HG03097 (cell line): ENCODE measurements around the gene EPN3.

Source experiments
- ATAC-seq: cut with Tn5 transposase; IDR thresholded peaks from one replicate; pipeline ENCODE4 v1.9.1; 2021; ENCODE audit not compliant: unreplicated experiment, low FRiP score

The EPN3 gene

DNA sequence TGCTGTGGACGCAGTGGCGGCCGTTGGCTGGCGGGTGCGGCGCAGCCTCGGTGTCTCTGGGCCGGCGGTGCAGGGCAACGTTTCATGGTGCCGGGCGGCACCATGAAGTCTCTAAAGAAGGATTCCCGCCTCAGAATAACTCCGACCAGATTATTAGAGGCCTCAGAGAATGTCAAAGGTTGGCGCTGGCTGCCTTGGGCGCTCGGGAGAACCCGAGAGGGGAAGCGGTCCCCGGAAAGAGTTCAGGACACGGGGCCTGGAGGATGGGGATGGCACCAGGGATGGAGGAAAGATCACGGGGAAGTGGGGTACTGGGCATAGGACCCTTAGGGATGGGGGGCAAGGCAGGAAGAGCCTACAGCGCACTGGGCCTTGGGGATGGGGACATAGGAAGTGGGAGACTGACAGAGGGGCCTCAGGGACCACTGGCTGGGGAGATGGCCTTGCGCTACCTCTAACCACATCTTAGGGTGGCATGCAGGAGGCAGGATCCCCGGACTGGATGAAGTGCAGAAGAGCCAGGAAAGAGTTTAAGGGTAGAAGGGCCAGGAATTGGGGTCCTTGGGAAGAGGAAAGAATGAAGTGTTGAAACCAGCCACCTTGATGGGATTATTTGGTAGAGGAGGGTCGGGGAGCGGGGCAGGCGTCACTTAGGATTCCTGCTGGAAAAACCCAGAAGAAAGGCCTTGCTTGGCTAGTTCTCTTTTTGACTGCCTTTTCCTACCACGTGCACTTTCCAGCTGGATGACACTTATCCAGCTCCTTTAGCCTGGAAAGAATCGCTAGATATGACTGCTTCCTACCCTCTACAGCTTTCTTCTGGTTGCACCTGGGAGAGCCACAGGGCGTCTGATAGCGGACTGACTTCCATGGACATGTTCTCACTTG is 23.7 kb upstream of the EPN3 start:
- ATAC-seq: no peak

DNA sequence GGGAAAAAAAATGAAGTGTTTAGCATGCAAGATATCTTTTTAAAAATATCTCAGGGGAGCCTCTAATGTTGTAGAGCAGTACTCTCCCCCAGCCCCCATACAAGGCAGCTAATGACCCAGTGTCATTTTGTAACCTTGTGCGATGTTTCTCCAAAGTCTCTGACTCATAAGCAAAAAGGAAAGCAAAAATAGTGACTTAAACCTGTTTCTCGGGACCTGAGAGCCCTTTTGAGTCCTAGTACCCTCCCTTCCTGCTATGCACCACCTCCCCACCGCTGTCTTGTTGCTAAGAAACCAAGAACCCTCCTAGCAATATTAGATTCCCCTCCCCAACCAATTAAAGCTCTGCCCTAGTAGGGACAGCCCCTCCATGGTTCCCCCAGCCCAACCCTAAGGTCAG is 21.5 kb upstream of the EPN3 start:
- ATAC-seq: peak; percentile 74

DNA sequence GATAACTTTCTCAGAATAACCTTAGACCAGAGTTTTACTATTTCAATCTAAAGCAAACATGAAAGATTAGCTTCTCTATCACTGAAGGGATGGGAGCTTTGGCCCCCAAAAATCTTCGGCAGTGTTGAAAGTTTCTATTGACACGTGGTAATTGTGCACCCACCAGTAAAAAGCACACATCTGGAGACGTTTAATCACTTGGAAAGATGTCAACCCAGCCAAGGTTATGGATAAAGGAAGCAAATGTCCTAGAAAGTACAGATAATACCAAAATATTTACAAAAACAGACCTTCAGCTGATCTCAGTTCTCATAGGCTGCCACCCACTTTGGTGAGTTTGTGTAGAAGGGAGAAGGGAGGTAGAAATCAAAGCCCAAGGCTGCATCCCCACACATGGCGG is 19.0 kb upstream of the EPN3 start:
- ATAC-seq: no peak

DNA sequence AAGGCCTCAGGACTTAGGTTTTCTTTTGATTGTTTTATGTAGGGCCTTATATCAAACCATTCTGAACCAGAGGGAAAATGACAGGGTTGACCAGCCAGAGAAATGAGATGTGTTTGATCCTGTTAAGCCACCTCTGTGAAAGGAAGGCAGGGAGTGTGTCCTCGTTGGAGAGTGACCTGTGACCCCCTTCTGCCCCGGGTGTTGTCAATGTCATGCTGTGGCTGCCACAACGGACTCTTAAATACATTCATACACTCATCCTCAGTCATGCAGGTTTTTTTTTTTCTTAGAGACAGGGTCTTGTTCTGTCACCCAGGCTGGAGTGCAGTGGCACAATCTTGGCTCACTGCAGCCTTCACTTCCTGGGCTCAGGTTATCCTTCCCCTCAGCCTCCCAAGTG is 18.1 kb upstream of the EPN3 start:
- ATAC-seq: no peak

DNA sequence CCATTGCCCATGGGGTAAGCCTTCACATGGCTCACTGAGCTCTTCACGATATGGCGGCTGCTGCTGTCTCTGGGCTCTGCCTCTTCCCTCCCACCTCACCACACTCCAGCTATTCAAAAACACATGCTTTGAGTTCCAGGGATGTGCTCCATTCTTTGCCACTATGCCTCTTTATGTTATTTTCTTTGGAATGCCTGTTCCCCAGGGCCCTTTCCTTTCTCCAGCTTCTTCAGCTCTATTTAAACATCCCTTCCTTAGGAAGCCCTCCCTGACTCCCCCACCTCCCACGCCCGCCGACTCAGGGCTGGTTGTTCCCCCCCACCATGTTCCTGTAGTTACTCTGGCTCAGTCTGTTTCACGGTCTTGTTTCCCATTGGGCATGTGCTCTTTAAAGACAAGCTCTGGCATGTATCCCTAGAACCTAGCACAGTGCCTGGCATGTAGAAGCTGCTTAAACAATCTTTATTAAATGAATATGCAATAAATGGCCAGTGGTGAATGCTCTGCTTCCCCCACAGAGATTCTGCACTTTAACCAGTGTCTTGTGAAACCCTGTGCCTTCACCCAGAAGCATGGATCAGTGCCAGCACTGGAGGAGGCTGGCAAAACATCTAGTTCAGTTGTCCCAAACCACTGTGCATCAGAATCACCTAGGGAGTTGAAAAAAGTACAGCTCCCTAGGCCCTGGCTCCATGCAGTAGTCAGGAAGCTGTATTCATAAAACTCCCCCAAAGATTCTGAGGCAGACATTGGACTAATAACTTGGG is 17.4 kb upstream of the EPN3 start:
- no peak for ATAC-seq

DNA sequence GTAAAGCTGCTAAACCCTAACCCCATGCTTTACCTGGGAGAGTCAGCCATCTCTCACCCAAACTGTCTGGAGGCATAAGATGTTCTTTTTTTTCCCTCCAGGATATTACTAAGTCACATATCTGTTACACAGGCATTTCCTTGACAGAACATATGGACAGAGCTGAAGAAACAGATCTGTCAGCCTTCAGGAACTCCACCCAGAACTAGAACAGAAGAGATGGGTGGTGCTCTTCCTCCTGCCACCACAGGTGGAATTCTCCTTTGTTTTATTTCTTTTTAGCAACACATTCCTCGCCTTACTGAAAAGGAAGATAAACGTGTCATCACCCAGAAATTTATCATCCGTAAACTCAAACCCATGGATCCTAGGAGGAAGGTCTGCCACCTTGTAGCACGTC is 15.5 kb upstream of the EPN3 start:
- no peak for ATAC-seq

DNA sequence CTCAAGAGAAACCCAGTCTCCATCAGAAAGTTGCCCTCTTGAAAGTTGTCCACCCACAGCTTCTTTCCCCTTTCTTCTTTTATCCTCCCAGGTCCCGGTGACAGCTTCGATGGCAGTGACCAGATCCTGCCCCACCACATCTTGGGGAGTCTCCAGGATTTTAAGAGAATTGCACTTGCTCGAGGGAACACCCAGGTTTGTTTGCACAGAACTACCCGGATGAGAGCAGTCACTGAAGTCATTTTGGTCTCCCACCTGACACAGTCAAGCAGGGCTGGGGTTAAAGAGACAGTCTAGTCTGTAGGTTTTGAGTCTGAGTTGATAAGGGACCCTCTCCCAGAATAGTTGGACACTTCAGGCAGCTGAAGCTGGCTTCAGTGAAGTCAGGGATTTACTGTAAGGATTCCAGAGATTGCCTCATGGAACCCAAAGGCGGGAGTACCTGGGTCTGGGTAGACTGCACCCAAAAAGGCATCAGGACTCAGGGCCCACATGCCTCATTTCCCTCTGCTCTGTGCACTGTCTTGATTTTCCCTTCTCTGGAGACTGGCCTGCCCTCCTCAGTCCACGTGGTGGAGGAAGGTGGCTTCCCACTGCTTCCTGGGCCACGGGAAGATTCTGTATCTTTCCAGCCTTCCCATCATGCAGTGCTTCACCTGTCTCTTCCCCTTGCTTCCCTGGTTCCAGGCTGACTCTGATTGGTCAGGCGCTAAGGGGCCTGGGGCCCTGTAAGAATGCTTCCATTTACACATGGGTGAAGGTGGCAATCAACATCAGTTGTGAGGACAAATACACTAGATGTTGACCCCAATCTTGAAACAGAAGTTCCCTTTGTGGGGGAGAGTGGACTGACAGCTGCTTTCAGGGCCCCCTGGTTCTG is 14.8 kb upstream of the EPN3 start:
- ATAC-seq: no peak

DNA sequence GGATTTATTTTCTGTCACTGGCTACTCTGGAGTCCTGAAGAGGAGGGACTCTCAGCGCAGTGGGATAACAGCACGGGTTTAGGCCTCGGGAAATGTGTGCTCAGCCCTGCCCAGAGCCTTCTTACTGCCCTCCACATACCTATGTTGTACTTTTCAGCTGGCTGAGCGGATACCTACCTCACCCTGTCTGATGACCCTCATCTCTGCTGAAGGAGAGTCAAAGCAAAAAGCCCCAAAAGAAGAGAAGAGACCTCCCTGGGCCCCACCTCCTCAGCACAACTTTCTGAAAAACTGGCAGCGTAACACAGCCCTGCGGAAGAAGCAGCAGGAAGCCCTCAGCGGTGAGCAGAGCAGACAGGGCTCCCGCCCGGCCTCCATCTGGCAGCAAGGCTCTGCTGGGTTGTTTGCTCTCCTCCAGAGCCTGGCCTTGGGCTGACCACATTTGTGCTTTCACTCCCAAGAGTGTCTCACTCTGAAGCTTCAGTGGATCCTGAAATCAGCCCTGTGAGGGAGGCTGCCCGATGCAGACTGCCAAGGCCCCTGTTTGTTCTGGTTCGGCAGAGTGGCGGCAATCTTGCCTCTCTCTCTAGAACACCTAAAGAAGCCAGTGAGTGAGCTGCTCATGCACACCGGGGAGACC is 14.0 kb upstream of the EPN3 start:
- no peak for ATAC-seq

DNA sequence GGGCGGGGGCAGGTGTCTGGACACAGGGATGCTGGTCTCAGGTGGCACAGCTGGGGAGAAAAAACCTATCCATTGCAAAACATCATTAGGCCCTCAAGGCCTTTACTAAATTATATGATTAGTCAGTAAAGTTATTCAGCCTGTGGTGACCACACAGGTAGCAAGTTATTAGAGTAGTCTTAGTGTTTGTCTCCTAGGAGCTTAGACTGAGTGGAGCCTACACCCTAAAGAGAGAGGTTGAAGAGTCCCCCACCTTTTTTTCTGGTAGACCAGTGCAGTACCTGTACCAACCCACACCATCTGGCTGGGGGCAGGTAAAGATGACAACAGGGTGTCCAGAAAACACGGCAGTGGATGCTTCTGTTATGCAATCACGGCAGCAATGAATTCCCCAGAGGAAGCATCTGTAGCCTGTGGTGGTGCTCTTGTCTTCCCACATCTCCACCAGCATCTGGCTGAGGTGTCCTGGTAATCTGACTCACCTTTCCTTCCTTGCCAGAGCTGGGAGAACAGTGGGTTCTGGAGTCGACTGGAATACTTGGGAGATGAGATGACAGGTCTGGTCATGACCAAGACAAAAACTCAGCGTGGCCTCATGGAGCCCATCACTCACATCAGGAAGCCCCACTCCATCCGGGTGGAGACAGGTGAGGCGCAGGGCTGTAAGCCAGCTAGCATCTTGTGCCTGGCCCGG is 13.2 kb upstream of the EPN3 start:
- ATAC-seq: no peak

DNA sequence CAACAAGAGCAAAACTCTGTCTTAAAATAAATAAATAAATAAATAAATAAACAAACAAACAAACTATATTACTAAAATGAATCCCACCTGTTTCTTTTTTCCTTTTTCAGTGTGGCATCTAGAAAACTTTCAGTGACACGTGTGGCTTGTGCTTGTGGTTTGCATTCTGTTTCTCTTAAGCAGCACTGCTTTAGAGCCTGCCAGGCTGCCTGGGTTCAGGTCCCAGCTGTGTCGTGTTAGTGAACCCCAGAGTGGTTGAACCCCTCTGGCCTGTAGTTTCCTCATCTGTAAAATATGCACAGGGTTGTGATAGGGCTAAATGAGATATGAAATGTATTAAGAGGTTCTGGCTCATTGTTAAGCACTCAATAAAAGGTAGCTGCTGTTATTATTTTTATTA is 12.1 kb upstream of the EPN3 start:
- ATAC-seq: no peak

DNA sequence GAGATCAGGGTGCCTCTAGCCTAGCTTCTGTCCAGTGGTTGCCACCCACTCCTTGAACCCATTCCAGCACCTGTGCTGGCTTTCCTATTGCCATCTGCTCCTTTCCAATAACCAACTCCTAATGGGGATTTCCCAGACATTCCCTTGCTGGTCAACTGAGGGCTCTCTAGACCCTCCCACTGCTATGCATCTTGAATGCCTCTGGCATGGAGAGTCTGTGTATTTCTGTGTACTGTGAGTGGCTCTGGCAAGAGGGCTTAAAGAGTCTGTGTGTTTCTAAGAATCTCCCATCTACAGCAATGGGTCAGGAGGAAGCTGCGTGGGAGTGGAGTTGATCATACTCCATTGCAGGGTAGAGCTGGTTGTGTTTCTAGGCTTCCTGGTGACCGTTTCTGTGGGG is 11.0 kb upstream of the EPN3 start:
- no peak for ATAC-seq

DNA sequence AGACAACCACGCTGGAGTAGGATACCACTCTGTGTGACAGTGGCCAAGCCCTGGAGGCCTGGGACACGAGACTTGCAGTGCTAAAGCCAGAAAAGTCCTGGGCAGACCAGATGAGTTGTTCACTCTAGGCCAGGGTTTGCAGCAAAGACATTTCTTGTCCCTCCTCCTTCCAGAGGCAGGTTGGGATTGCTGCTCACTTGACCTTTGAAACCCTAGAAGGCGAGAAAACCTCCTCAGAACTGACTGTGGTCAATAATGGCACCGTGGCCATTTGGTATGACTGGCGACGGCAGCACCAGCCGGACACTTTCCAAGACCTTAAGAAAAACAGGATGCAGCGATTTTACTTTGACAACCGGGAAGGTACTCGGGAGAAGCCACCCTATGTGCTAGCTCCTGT is 9.8 kb upstream of the EPN3 start:
- no peak for ATAC-seq

DNA sequence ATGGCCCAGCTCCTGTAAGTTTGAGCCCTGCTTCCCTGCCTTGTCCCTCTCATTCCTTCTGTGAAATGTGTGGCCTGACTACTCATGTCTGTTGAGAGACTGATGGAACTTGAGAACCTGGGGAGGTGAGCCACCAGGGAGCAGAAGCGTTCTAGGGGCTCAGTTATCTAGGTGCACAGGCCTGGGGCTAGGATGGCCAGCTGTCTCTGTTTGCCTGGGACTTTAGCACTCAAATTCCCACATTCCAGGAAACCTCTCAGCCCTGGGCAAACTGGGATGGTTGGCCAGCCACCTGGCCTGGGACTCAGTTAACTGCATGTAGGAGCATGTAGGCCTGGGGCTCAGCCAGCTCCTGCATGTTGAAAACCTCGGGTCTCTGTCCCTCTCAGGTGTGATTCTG is 9.3 kb upstream of the EPN3 start:
- ATAC-seq: no peak

DNA sequence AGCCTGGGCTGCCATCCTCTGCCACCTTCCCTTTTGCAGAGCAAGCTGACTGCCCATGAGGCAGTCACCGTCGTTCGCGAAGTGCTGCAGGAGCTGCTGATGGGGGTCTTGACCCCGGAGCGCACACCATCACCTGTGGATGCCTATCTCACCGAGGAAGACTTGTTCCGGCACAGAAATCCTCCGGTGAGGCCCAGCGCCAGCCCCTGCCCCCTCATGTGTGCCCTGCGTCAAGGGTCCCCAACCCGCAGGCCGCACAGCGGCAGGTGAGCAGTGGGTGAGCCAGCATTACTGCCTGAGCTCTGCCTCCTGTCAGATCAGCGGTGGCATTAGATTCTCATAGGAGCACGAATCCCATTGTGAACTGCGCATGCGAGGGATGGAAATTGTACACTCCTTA is 7.7 kb upstream of the EPN3 start:
- no peak for ATAC-seq

DNA sequence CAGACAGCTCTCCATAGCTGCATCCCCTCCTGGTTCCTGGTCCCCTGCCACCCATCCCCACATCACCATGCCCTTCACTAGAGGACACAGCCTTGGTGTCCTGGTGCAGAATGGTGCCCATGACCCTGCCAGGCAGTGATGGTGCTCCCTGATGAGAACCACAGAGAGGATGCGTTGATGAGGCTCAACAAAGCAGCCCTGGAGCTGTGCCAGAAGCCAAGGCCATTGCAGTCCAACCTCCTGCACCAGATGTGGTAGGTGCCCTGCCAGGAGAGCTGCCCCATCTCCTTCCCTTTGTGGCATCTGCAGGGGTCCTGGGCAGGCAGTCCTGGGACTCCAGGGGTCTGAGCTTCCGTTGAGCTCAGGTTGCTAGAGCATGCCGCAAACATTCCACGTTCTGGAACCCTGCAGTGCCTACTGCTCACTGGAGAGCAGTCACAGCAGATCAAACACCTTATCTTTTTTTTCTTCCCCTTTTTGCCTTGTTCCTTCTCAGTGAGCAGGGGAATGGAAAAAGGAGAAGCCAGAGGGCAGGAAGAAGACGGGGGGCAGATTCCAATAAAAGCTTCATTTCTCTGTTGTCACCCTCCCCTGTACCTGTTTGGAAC is 5.3 kb upstream of the EPN3 start:
- ATAC-seq: no peak

DNA sequence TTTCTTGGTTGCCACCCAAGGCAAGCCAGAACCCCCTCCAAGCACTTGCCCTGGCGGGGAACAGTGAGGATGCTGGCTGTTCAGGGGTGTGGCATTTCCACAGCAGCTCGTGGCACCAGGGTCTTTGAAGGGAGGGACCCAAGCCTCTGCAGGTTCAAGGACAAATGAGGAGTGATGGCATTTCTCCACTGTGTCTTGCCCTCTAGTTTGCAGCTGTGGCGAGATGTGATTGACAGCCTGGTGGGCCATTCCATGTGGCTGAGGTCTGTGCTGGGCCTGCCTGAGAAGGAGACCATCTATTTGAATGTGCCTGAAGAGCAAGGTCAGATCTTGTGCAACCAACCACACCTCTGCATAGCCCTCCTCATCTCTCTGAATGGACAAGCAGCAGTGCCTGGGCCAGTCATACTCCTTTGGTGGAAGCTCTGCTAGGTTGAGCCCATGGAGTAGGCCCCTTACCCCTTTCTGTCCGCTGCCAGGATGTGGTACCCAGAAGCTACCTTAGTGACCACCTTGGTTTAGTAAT is 4.5 kb upstream of the EPN3 start:
- no peak for ATAC-seq

DNA sequence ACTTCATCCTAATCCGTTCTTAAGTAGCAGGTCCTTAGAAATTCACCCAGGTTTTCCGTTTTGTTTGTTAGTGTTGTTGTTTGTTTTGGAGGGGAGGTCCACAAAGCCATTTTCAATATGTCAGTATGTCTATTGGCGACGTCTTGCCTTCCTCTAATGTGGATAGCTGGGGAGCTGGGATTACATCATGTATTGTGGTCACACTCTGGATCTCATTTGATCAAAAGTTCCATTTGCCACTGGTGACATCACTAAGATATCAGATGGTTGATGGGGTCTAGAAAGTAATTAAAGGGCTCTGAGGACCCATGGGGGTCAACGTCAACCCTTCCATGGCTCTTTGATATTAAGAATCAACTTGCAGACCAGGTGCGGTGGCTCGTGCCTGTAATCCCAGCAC is 2.7 kb upstream of the EPN3 start:
- no peak for ATAC-seq

DNA sequence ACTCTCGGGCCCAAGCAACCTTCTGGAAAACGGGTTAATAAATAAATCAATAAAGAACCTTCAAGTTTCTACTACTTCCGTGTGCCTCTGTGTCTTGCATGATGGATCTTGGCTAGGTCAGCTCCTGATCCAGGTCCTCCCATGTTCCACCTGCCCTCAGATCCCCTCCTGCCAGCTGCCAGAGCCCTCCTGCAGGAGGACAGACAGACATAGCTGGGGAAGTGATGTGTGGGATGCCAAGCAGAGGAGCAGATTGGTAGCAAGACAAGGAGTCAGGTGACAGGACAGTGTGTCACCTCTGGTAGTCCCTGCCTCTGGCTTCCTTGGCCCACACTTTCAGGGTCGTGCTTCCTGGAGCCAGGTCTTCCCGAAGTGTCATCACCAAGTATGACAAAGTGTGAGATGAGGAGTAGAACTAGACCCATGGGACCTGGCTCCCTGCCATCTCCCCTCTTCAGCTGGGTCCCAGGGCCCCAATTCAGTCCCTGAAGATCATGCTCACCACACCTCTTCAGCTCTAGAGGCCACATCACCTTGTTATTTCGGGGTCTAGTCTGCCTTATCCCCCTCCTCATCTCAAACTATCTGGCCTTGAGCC is 1.0 kb upstream of the EPN3 start:
- no peak for ATAC-seq

DNA sequence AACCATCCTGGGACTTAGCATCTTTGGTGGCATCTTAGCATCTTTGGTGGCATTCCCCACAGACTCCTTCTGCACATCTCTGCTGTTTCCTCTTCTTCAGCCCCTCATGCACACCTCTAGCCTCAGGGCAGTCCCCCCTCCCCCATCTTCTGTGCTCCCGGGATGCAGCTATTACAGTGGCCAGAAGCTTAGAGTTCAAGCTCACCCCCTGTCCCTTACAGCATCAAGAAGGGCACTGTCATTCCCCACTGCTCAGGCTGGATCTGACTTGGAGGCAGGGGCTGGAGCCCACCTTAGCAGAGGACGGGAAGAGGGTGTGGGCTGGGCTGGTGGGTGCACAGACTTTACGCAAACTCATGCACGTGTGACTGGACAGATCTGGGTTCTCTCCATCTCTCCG is 650 bp downstream of the EPN3 start:
- no peak for ATAC-seq
